NCI-H2196 treated with DMSO at 0.1 percent for 48 hours (cell line): Measurements from ENCODE around the gene TRIM38.
"Not testable (repeated sequence)": the region's sequence is repeated elsewhere in the genome, so short reads cannot be mapped to it uniquely, and the experiment has no call there.

Experiments
- DNase-seq: peaks from one replicate; lab custom pipeline; 2025; ENCODE audit not compliant: unreplicated experiment; lab: John Stamatoyannopoulos, UW

Gene TRIM38

DNA sequence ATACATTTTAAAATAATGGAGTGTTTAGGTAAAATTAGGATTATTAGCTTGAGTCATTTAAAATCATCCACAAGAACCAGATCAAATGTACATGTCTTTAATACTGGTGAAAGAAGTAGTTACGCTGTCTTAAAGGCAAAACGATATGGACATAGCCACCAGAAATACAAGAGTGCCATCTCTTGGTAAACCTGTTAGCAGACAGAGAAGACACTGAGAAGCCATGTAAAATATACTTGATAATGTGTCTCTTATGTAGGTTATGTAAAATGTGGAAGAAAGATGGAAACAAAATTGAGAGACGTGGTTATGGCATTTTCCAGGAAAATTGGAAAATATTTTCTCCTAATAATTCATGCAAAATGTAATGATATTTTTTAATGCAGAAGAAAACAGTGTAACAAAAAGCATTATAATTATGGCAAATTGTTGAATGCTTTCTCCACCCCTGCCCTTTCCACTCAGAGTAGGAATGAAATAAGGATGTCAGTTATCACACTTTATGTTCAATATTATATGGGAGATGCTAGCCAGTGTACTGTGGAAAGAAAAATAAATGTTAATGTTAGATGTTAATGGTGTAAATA is 19.9 kb upstream of the TRIM38 start:
- peak; percentile 18 for DNase-seq

DNA sequence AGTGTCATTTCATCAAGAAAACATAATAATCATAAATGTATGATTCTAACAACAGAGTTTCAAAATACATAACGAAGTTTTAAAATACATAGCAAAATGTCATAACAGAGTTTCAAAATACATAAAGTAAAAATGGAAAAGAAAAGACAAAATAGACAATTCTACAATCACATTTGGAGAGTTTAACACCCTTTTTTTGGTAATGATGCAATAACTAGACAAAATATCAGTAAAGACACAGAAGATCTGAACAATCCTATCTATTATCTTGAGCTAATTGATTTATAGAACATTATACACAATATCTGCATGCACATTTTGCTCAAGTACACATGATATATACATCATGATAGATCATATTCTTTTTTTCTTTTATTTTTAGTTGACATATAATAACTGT is 18.7 kb upstream of the TRIM38 start:
- no peak for DNase-seq

GRCh38 chr6:25944688-25945574 is 17.7 kb upstream of the TRIM38 start:
- DNase-seq, result no peak

- DNase-seq, result not testable (repeated sequence)
These were observed 16.9 kb upstream of the TRIM38 start for GRCh38 chr6:25945738-25946137.

DNA sequence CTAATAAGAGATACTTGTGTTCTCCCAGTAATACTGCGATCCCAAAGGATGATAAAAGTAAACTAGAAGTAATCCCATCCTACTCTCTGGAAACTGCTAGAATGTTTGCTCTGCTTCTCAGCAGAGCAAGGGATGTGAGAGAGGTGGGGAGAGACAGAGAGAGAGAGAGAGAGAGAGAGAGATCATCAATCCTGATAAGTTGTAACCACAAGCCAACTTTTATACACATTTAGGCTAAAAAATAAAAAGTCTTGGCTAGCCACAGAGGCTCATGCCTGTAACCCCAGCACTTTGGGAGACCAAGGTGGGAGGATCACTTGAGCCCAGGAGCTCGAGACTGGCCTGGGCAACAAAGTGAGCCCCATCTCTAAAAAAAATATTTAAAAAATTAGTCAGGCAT is 16.0 kb upstream of the TRIM38 start:
- no peak for DNase-seq

DNA sequence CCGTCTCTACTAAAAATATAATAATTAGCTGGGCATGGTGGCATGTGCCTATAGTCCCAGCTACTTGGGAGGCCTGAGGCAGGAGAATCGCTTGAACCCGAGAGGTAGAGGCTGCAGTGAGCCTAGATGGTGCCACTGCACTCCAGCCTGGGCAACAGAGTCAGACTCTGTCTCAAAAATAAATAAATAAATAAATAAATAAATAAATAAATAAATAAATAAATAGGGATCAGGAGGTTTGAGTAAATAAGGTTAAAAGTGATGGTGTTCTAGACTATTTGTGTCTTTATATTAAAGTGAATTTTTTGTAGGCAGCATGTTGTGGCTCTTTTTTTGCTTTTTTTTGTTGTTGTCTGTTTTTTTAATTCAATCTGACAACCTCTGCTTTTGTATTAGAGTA is 15.1 kb upstream of the TRIM38 start:
- not testable (repeated sequence) for DNase-seq

- no peak for DNase-seq
These were observed 12.9 kb upstream of the TRIM38 start for GRCh38 chr6:25949695-25950094.

GRCh38 chr6:25950297-25950696 is 12.3 kb upstream of the TRIM38 start:
- no peak for DNase-seq

DNA sequence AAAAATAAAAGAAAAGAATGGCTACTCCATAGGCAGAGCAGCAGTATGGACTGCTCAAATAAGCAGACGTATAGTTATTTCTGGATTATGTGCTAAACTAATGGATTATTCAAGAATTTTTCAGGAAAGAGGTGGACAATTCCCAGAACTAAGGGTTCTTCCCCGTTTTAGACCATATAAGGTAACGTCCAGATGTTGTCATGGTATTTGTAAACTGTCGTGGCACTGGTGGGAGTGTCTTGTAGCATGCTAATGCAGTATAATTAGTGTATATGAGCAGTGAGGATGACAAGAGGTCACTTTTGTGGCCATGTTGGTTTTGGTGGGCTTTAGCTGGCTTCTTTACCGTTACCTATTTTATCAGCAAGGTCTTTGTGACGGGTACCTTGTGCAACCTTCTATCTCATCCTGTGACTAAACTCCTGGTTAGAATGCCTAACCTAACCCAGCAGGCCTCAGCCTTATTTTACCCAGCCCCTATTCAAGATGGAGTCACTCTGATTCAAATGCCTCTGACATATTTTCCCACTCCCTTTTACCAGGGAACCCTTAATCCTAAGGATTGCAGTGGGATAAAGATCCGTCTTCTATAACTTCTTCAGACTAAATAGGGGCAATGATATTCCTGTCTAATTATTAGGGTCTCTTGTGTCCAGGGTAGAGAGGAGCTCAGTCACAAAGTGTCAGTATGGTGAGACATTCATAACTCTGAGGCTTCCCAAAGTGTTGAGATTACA is 11.1 kb upstream of the TRIM38 start:
- DNase-seq, result no peak

- no peak for DNase-seq
These were observed 10.1 kb upstream of the TRIM38 start for GRCh38 chr6:25952535-25952934.

- DNase-seq, result no peak
These were observed 8.9 kb upstream of the TRIM38 start for GRCh38 chr6:25953733-25954132.

GRCh38 chr6:25954756-25955155 is 7.8 kb upstream of the TRIM38 start:
- DNase-seq, result no peak

- DNase-seq, result no peak
These were observed 6.4 kb upstream of the TRIM38 start for GRCh38 chr6:25956226-25956625.

GRCh38 chr6:25958700-25959162 is 3.9 kb upstream of the TRIM38 start:
- no peak for DNase-seq

DNA sequence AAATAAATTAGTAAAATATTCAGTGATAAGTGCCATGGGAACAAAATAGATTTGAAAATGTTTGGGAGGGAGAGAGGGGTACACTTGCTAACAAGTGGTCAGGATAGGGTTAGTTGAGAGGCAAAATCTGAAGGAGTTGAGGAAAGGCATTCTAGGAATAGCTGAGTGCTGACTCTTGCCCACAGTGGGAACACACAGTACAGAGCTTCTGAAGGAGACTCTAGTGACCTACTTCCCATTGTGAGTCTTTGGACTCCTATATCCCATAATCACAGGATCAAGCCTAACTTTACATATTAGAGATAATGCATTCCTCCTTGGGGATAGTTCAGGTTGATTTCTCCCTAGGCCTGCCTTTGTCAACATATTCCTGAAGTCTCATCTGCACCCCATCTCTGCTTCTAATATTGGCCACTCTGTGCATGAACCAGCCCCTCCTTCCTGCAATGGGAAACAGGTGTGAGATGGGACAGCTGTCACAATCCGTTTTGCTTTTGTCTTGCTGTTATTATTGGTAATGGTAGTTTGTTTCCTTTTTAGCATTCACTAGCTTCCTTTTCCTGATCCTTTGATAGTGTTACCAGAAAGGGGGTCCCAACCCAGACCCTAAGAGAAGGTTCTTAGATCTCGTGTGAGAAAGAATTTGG is 2.6 kb upstream of the TRIM38 start:
- DNase-seq, result no peak

DNA sequence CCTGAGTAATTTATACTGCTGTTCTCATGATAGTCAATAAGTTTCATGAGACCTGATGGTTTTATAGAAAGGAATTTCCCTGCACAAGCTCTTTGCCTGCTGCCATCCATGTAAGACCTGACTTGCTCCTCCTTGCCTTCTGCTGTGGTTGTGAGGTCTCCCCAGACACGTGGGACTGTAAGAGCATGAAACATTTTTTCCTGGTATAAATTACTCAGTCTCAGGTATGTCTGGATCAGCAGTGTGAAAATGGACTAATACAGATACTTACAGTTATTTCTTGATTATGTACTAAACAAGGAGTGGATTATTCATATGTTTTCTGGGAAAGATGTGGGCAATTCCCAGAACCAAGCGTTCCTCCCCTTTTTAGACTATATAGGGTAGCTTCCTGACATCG is 1.9 kb upstream of the TRIM38 start:
- DNase-seq, result no peak

GRCh38 chr6:25961619-25962148 is 918 bp upstream of the TRIM38 start:
- no peak for DNase-seq

GRCh38 chr6:25963426-25964123 is 973 bp downstream of the TRIM38 start:
- no peak for DNase-seq

DNA sequence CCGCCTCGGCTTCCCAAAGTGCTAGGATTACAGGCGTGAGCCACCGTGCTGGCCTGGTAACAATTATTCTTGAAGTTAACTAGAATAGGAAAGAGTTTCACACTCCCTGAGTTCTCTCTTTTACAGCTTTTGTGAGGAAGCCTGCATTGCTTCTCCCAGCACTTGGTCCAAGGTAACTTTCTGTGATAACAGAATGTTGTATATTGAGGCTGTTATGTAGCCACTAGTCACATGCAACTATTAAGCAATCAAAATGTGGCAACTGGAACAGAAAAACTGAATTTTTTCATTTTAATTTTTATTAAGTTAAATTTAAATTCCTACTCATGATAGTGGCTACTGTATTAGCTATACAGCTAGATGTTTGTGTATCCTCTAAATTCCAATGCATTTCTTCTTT is 2.5 kb downstream of the TRIM38 start:
- DNase-seq, result no peak

DNA sequence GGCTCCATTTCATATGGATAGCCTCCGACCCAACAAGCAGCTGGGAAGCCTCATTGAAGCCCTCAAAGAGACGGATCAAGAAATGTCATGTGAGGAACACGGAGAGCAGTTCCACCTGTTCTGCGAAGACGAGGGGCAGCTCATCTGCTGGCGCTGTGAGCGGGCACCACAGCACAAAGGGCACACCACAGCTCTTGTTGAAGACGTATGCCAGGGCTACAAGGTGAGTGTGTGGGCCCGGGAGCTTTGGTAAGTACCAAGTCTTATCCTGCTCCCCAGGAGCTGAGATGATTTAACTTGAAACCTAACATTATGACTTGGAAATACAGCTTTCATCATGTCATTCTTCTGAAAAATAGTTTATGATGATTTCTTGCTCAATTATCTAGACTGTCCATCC is 4.1 kb downstream of the TRIM38 start:
- no peak for DNase-seq
